ENCODE measurements around the gene CLRN3.

CLRN3 gene

GRCh38 chr10:127894146-127894545 is 1.4 kb upstream of the CLRN3 start:
- no peak for DNase-seq

- DNase-seq = no peak
Observed at GRCh38 chr10:127890832-127891334, 1.9 kb downstream of the CLRN3 start.

GRCh38 chr10:127890216-127890615 is 2.5 kb downstream of the CLRN3 start:
- no peak for DNase-seq

- DNase-seq = no peak
Observed at GRCh38 chr10:127889605-127890195, 3.0 kb downstream of the CLRN3 start.

- DNase-seq = no peak
Observed at GRCh38 chr10:127888521-127889312, 4.0 kb downstream of the CLRN3 start.

GRCh38 chr10:127887541-127888415 is 5.0 kb downstream of the CLRN3 start:
- no peak for DNase-seq

GRCh38 chr10:127886371-127887051 is 6.2 kb downstream of the CLRN3 start:
- no peak for DNase-seq

GRCh38 chr10:127884501-127884900 is 8.2 kb downstream of the CLRN3 start:
- DNase-seq = no peak

GRCh38 chr10:127883516-127883915 is 9.2 kb downstream of the CLRN3 start:
- no peak for DNase-seq

- DNase-seq = no peak
Observed at GRCh38 chr10:127882801-127883459, 9.8 kb downstream of the CLRN3 start.

GRCh38 chr10:127882391-127882790 is 10.3 kb downstream of the CLRN3 start:
- no peak for DNase-seq

GRCh38 chr10:127881262-127881661 is 11.5 kb downstream of the CLRN3 start:
- DNase-seq = no peak

- no peak for DNase-seq
Observed at GRCh38 chr10:127880557-127880956, 12.2 kb downstream of the CLRN3 start.

- DNase-seq = no peak
Observed at GRCh38 chr10:127878475-127879055, 14.2 kb downstream of the CLRN3 start.

- DNase-seq = no peak
Observed at GRCh38 chr10:127877699-127878098, 15.0 kb downstream of the CLRN3 start.

GRCh38 chr10:127877116-127877515 is 15.6 kb downstream of the CLRN3 start:
- DNase-seq = no peak

- no peak for DNase-seq
Observed at GRCh38 chr10:127875916-127876315, 16.8 kb downstream of the CLRN3 start.

GRCh38 chr10:127875449-127875765 is 17.3 kb downstream of the CLRN3 start:
- no peak for DNase-seq

GRCh38 chr10:127874671-127875448 is 17.9 kb downstream of the CLRN3 start:
- DNase-seq = no peak

GRCh38 chr10:127873901-127874470 is 18.8 kb downstream of the CLRN3 start:
- no peak for DNase-seq

All from retina (tissue), 1 donor.